Hepatocyte (in vitro differentiated cells): Measurements from ENCODE around the gene TBC1D24. TPM values are rescaled to one million over a fixed set of nuclear protein-coding genes. Genes with fewer than 3 reads are reported as not detected.
A peak's percentile ranks its signal among the peaks of the same experiment; 100 is the strongest.

Experiments
- DNase-seq: peaks from one replicate; pipeline ENCODE4 v3.0.0-alpha.2; 2016; ENCODE audit warnings: low spot score
- H2AFZ ChIP-seq: fragments of 200-600 bp; sonication (generic); 2 replicates; pipeline ENCODE4 v1.6.0; 2016; ENCODE audit warnings: antibody characterized with exemption, mild to moderate bottlenecking
- H3K27ac ChIP-seq: fragments of 200-600 bp; sonication (generic); 2 replicates; pipeline ENCODE4 v1.5.1; 2016; ENCODE audit warnings: mild to moderate bottlenecking
- H3K27me3 ChIP-seq: fragments of 200-600 bp; sonication (generic); 2 replicates; pipeline ENCODE4 v1.6.1; 2016
- H3K36me3 ChIP-seq: fragments of 200-600 bp; sonication (generic); replicated peaks from 2 replicates; pipeline ENCODE4 v1.5.1; 2016; ENCODE audit warnings: low read depth; ENCODE audit not compliant: insufficient read depth
- H3K4me1 ChIP-seq: fragments of 200-600 bp; sonication (generic); 2 replicates; pipeline ENCODE4 v1.5.1; 2016; ENCODE audit warnings: mild to moderate bottlenecking, moderate library complexity; ENCODE audit not compliant: insufficient read depth
- H3K4me2 ChIP-seq: fragments of 200-600 bp; sonication (generic); 2 replicates; pipeline ENCODE4 v1.6.0; 2016
- H3K4me3 ChIP-seq: fragments of 200-600 bp; sonication (generic); 2 replicates; pipeline ENCODE4 v1.5.1; 2016; ENCODE audit warnings: mild to moderate bottlenecking
- H3K79me2 ChIP-seq: fragments of 200-600 bp; sonication (generic); 2 replicates; pipeline ENCODE4 v1.6.0; 2017; ENCODE audit warnings: mild to moderate bottlenecking
- H3K9me2 ChIP-seq: fragments of 200-600 bp; sonication (generic); replicated peaks from 2 replicates; pipeline ENCODE4 v1.6.0; 2017; ENCODE audit warnings: mild to moderate bottlenecking; ENCODE audit not compliant: insufficient read depth
- H3K9me3 ChIP-seq: fragments of 200-600 bp; sonication (generic); 2 replicates; pipeline ENCODE4 v1.5.1; 2016; ENCODE audit warnings: low read depth, mild to moderate bottlenecking
- H4K20me1 ChIP-seq: fragments of 200-600 bp; sonication (generic); 2 replicates; pipeline ENCODE4 v1.6.0; 2016; ENCODE audit warnings: mild to moderate bottlenecking; ENCODE audit not compliant: insufficient read depth, poor library complexity, severe bottlenecking
- CTCF ChIP-seq: fragments of 200-600 bp; sonication (generic); IDR thresholded peaks from 2 replicates; pipeline ENCODE4 v1.5.1; 2016; ENCODE audit warnings: antibody characterized with exemption, mild to moderate bottlenecking; ENCODE audit not compliant: poor library complexity
- EZH2 ChIP-seq: fragments of 200-600 bp; sonication (generic); IDR thresholded peaks from 2 replicates; pipeline ENCODE4 v1.6.1; 2016; ENCODE audit warnings: antibody characterized with exemption, mild to moderate bottlenecking, borderline replicate concordance
- EZH2phosphoT487 ChIP-seq: fragments of 200-600 bp; sonication (generic); IDR thresholded peaks from one replicate; pipeline ENCODE4 v1.6.1; 2018; ENCODE audit warnings: antibody characterized with exemption, mild to moderate bottlenecking, low read depth, moderate library complexity; ENCODE audit not compliant: unreplicated experiment, severe bottlenecking
- WGBS: methylation state at CpG from one replicate; pipeline ENCODE4 v1.1.6; 2016; ENCODE audit warnings: low lambda C conversion rate; ENCODE audit errors: missing lambda C conversion rate; 5-methylcytosine and 5-hydroxymethylcytosine counted together
- polyA plus RNA-seq: library from polyadenylated mRNA; unstranded; fragments of >200 nt; fragmentation: Nextera tagmentation; extraction: Ambion mirVana; gene quantifications from 2 replicates; pipeline ENCODE4 v1.2.1, GENCODE V29; 2016
- total RNA-seq: library from RNA; depleted of rRNA; stranded (reverse); fragments of >200 nt; gene quantifications from 2 replicates; pipeline ENCODE4 v1.2.3, GENCODE V29; 2014

TBC1D24 gene
- total and polyA plus RNA-seq, 2 experiments from 2014 or later, result 8.3 to 13.6 TPM

- H3K27me3 ChIP-seq, result no peaks in the 10 kb centered on the region
- H3K9me3 ChIP-seq, result no peaks in the 10 kb centered on the region
- H3K79me2 ChIP-seq, result peaks cover 24% of the 10 kb centered on the region
- DNase-seq, result peak; percentile 72
- TF ChIP-seq CTCF (peak; percentile 26), EZH2phosphoT487 (no peak), EZH2 (no peak)
- no peaks in the 10 kb centered on the region for H3K36me3 ChIP-seq
- peak overlapping the region; percentile 98 for H3K4me2 ChIP-seq
- H2AFZ ChIP-seq, result peak overlapping the region; percentile 95
- H4K20me1 ChIP-seq, result no peaks in the 10 kb centered on the region
- H3K27ac ChIP-seq, result peak overlapping the region; percentile 65
- WGBS, result 28% methylated on average over 28 of the region's 28 CpGs
- peak overlapping the region; percentile 92 for H3K4me3 ChIP-seq
- H3K4me1 ChIP-seq, result peaks cover 11% of the 10 kb centered on the region
- no peaks in the 10 kb centered on the region for H3K9me2 ChIP-seq
Measured at GRCh38 chr16:2428051-2428783, 46.7 kb upstream of the TBC1D24 start.

GRCh38 chr16:2428784-2429033 is 46.2 kb upstream of the TBC1D24 start:
- WGBS, result under 1% methylated on average over 17 of the region's 24 CpGs
- peak overlapping the region; percentile 65 for H3K27ac ChIP-seq

GRCh38 chr16:2429034-2429770 is 45.7 kb upstream of the TBC1D24 start, which contains the start of gene CCNF:
TSS of gene CCNF (plus strand) at chr16:2429447. CDS start at chr16:2429482, 35 bp downstream.
- Histone ChIP-seq H3K79me2 (peaks cover 24% of the 10 kb centered on the region), H3K4me1 (peaks cover 11% of the 10 kb centered on the region), H3K4me2 (peak within 1 kb of the TSS; percentile 98), H3K27me3 (no peaks in the 10 kb centered on the region), H2AFZ (peak within 1 kb of the TSS; percentile 95), H3K9me2 (no peaks in the 10 kb centered on the region), H3K9me3 (no peaks in the 10 kb centered on the region), H3K27ac (peak within 1 kb of the TSS; percentile 65), H3K36me3 (no peaks in the 10 kb centered on the region), H3K4me3 (peak within 1 kb of the TSS; percentile 92), H4K20me1 (no peaks in the 10 kb centered on the region)
- TF ChIP-seq EZH2 (no peak), EZH2phosphoT487 (no peak), CTCF (no peak)
- DNase-seq, result peak; percentile 98
- under 1% methylated on average over 21 of the region's 103 CpGs for WGBS

More at GRCh38 chr16:2428784-2429033, 46.2 kb upstream of the TBC1D24 start:
- Histone ChIP-seq H3K4me3 (peak overlapping the region; percentile 92), H3K27me3 (no peaks in the 10 kb centered on the region), H3K4me1 (peaks cover 11% of the 10 kb centered on the region), H2AFZ (peak overlapping the region; percentile 95), H3K9me2 (no peaks in the 10 kb centered on the region), H3K4me2 (peak overlapping the region; percentile 98), H4K20me1 (no peaks in the 10 kb centered on the region), H3K9me3 (no peaks in the 10 kb centered on the region), H3K79me2 (peaks cover 24% of the 10 kb centered on the region), H3K36me3 (no peaks in the 10 kb centered on the region)
- DNase-seq, result no peak
- TF ChIP-seq EZH2, result no peak
- peak; percentile 6 for TF ChIP-seq CTCF
